Heart left ventricle (tissue), 13 donors: Measurements from ENCODE around the gene ACSL6.

ENCODE experiments used
- CTCF ChIP-seq, 12 donors: fragments of 200-600 bp; sonication (generic) in 4 of 12; IDR thresholded peaks; one replicate each; pipeline versions ENCODE4 v1.5.0 to v1.8.0; 2018 to 2022; ENCODE audit warnings: antibody characterized with exemption in 12 of 12, mild to moderate bottlenecking in 5 of 12
- POLR2A ChIP-seq, 2 donors: fragments of 450-650 bp; IDR thresholded peaks; one replicate each; pipeline ENCODE4 v1.6.1; 2017; ENCODE audit warnings: antibody characterized with exemption in 2 of 2, mild to moderate bottlenecking in 2 of 2, moderate library complexity in 2 of 2
- donor health status: ischemic (EF 13 %, LVEDD 7.1; RV severe dilation, severe dysfunction).
- donor health status: DM: no; HTN: yes; CAD: no.
- donor health status: DM: no; HTN: no; CAD: no.
- donor health status: ischemic (EF 25% LVEDD 6.9; RV normal size, moderate dysfunction).
- donor health status: ischemic (EF 25% LVEDD 5.7; RV mildly dilated, moderate dysfunction).
- donor health status: ischemic (EF 35%, LVEDD 5.7; RV mildly dilated, moderate dysfunction).
- donor health status: nonischemic (EF 11% LVEDD 7.7; RV severe dilation, severe dysfunction).
- donor health status: DM: yes; HTN: yes; CAD: no.
- donor health status: PGD.
- donor health status: ischemic (EF 29% LVEDD 5.4; RV normal size, mild dysfunction).
- donor health status: nonischemic (EF 23%, LVEDD 6.1; RV moderate dilation, normal function).

GRCh38 chr5:132055441-132055807 lies 44.0 kb upstream of the ACSL6 start:
- TF ChIP-seq CTCF (IDR thresholded peaks at IDR 0.05) (no peak), POLR2A (IDR thresholded peaks at IDR 0.05) (no peak)
